ENCODE data around the gene ISLR2.

- TF ChIP-seq CTCF (IDR thresholded peaks at IDR 0.05) (no peak), POLR2A (IDR thresholded peaks at IDR 0.05) (no peak)
Observed at GRCh38 chr15:74179983-74180880, 49.8 kb downstream of the ISLR2 start.
